GM19452 (cell line): ENCODE results near the gene COG3.

Experiments
- ATAC-seq: cut with Tn5 transposase; IDR thresholded peaks from one replicate; pipeline ENCODE4 v1.9.1; 2021; ENCODE audit not compliant: unreplicated experiment

The COG3 gene

GRCh38 chr13:45503658-45504057 is 38.9 kb downstream of the COG3 start:
- ATAC-seq, result no peak

- ATAC-seq, result no peak
These were observed 42.1 kb downstream of the COG3 start for GRCh38 chr13:45506811-45507210.

- no peak for ATAC-seq
These were observed 44.0 kb downstream of the COG3 start for GRCh38 chr13:45508776-45509175.

GRCh38 chr13:45510672-45511071 is 45.9 kb downstream of the COG3 start:
- ATAC-seq, result no peak

GRCh38 chr13:45511310-45512097 is 46.8 kb downstream of the COG3 start:
- ATAC-seq, result no peak

GRCh38 chr13:45512098-45512496 is 47.4 kb downstream of the COG3 start:
- ATAC-seq, result no peak

GRCh38 chr13:45516757-45517156 is 52.0 kb downstream of the COG3 start:
- ATAC-seq, result no peak

GRCh38 chr13:45518525-45519245 is 53.9 kb downstream of the COG3 start:
- ATAC-seq, result no peak

- ATAC-seq, result no peak
These were observed 54.8 kb downstream of the COG3 start for GRCh38 chr13:45519493-45519892.

- no peak for ATAC-seq
These were observed 56.6 kb downstream of the COG3 start for GRCh38 chr13:45521297-45521696.

- ATAC-seq, result no peak
These were observed 57.8 kb downstream of the COG3 start for GRCh38 chr13:45522571-45522970.

GRCh38 chr13:45527699-45528462 is 63.1 kb downstream of the COG3 start:
- ATAC-seq, result no peak

- no peak for ATAC-seq
These were observed 65.0 kb downstream of the COG3 start for GRCh38 chr13:45529758-45530157.

GRCh38 chr13:45534604-45535003 is 69.9 kb downstream of the COG3 start:
- no peak for ATAC-seq

- ATAC-seq, result no peak
These were observed 71.5 kb downstream of the COG3 start for GRCh38 chr13:45536224-45536623.

GRCh38 chr13:45537516-45537915 is 72.8 kb downstream of the COG3 start:
- ATAC-seq, result no peak

- ATAC-seq, result no peak
These were observed 73.6 kb downstream of the COG3 start for GRCh38 chr13:45538382-45538781.

- no peak for ATAC-seq
These were observed 75.5 kb downstream of the COG3 start for GRCh38 chr13:45540195-45540594.

- no peak for ATAC-seq
These were observed 76.1 kb downstream of the COG3 start for GRCh38 chr13:45540864-45541263.

- ATAC-seq, result no peak
These were observed 77.1 kb downstream of the COG3 start for GRCh38 chr13:45541806-45542205.

- ATAC-seq, result no peak
These were observed 77.7 kb downstream of the COG3 start for GRCh38 chr13:45542391-45542790.

- no peak for ATAC-seq
These were observed 78.1 kb downstream of the COG3 start for GRCh38 chr13:45542878-45543277.
